HG02884 (cell line): ENCODE results near the gene STAB1.
A peak's percentile ranks its signal among the peaks of the same experiment; 100 is the strongest.

Source experiments
- ATAC-seq: cut with Tn5 transposase; IDR thresholded peaks from one replicate; pipeline ENCODE4 v1.9.1; 2021; ENCODE audit warnings: mild to moderate bottlenecking, moderate library complexity; ENCODE audit not compliant: unreplicated experiment

STAB1 gene

DNA sequence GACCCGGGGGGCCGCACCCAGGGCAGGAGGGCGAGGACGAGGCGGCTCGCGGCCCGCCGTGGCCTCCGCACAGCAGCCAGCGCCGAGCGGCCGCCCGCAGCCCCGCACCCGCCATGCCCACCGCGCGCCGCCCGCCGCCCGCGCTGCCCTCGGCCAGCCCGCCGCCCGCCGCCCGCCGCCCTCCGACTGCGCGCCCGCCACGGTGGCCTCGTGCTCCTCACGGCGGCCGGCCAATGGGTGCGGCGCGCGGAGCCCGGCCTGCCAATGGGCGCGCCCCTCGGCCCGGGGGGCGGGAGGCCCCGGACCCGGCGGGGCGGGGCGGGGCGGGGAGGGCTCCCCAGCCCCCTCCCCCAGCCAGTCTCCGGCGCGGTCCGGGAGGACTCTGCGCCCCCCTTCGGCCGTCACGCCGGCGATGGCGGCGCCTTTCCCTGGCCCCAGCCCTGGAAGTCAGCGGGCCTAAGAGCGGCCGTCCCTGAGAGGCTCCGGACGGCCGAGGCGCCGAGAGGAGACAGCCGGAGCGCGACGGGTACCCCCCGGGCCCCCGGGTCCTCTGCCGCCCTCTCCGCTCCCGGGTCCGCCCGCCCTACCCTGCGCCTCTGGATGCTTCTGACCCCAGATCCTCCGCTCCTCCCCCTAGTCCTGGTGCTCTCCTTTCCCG lies 38.6 kb downstream of the STAB1 start, which contains the start of gene NT5DC2:
TSS of gene NT5DC2 (minus strand) at position 235 of the 658 bp plus-strand sequence. CDS start at position 115, 120 bp downstream.
- no peak for ATAC-seq

DNA sequence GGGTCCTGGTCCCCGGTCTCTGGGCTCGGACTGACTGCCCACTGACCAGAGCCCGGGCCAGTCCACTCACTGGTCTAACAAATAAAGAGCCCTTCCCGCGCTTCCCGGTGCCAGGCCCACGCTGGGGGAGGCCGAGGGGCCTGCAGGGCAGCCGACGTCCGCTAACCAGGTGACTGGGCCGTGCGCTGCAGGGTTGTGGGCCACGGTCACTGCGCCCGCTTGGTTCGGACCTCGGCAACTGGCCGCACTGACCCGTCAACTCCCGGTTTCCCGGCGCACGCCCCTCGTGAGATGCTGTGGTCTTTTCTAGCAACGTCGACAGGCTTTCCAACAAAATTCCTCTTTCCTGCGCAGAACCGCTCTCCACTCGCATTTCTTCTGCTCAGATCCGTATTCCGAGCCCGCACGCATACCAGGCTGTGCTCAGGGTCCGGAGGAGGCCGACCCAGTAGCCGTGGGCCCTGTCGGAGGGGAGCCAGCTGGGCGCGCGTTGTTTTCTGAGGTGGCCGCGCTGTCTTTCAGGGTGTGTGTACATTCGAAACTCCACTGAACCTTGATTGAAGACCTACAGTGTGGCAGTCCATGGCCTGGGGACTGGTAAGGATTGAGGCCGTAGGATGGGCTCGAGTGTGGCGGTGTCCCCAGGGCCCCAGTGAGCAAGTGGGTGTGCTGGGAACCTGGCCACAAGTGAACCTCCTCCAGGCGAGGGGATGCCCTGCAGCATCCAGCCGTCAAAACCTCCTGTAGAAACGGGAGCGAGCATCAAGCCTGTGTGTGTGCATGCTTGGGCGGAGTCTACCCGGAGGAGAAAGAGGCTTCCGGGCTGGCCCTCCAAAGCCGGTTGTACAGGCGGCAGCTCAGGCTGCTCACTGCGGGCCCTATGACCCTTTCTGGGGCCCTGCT lies 39.4 kb downstream of the STAB1 start:
- no peak for ATAC-seq

DNA sequence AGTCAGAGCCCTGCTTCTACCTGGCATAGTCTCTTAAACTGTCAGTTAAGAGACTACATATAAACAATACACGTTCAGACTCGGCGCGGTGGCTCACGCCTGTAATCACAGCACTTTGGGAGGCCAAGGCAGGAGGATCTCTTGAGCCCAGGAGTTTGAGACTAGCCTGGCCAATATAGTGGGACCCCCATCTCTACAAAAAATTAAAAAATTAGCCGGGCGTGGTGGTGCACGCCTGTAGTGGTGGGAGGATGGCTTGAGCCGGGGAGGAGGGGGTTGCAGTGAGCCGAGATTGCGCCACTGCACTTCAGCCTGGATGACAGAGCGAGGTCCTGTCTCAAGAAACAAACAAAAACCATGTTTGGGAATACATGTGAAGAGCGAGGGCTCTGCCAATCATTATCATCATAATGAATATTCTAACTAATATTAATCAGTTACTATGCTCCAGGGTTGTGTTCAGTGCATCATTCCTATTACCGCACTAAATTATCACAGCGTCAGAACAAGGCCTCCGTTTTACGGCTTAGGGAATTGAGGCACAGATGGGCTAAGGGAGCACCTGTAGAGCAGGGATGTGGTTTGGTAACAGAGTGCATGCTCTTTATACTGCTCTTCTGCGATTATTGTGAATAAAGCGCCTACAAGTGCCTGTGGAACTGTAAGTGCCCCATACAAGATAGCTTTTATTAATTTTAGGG lies 40.4 kb downstream of the STAB1 start:
- ATAC-seq, result no peak

DNA sequence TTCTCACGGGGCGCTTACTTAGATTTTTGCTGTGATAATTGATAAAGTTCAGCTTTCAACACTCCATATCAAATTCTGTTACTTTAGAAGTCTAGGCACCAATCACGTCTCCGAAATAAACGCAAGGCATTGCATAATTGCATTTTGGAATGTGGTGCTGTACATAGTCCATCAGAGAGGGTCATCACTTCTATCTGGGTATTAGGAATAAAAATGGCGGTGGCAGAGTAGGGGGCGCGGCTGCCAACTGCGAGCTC lies 40.9 kb downstream of the STAB1 start:
- ATAC-seq, result no peak

DNA sequence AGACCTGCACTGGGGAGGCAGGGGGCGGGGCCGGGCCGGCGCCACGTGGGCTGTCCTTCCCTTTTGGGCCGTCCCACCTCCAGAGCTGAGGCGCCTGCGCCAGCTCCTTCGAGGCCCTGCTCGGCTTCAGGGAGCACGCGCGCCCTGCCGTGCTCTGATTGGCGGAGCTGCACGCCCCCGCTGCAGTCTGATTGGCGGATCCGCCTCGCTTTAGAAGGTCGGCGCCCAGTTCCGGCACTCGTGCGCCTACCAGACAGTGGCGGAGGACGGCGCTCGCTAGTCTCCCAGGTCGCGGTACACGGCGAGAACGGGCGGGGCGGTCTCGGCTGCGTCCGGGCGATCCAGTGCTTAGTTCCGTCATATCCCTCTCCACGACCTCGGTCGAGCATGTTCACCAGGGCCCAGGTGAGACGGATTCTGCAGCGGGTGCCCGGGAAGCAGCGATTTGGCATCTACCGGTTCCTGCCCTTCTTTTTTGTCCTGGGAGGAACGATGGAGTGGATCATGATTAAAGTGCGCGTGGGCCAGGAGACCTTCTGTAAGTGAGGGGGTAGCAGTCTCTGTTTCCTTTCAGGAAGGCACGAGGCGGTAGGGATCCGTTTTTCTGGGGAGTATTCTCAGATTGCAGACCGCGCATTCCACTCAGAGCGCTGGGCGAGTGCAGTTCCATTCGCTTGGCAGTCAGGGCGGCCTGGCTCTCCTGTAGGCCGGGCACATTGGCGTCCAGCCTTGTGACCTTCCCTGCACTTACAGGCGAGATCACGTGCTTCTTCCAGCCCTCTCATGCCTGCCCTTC lies 41.4 kb downstream of the STAB1 start, which contains the start of gene UQCC5:
TSS of gene UQCC5 (plus strand) at position 237 of the 796 bp plus-strand sequence. CDS start at position 388, 151 bp downstream.
- peak; percentile 80 for ATAC-seq

DNA sequence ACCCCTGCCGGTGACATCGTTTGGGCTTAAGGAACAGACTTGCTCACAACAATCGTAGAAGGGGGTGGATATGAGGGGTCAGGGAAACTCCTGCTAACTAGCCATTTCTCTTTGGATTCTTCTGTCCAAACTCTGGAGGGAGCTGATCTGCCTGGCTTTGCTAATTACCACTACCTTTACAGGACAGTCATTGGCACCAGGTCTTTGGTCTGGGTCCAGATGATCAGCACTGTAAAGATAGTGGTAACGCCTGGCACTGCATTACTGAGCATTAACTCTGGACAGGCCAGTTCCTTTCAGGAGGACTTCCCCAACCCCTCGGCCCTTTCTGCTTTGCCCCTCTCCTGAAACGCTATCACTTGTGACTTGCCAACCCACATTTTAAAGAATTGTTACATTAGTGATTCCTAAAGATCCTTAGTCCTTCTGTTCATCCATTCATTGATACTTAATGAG lies 42.1 kb downstream of the STAB1 start:
- ATAC-seq, result no peak

DNA sequence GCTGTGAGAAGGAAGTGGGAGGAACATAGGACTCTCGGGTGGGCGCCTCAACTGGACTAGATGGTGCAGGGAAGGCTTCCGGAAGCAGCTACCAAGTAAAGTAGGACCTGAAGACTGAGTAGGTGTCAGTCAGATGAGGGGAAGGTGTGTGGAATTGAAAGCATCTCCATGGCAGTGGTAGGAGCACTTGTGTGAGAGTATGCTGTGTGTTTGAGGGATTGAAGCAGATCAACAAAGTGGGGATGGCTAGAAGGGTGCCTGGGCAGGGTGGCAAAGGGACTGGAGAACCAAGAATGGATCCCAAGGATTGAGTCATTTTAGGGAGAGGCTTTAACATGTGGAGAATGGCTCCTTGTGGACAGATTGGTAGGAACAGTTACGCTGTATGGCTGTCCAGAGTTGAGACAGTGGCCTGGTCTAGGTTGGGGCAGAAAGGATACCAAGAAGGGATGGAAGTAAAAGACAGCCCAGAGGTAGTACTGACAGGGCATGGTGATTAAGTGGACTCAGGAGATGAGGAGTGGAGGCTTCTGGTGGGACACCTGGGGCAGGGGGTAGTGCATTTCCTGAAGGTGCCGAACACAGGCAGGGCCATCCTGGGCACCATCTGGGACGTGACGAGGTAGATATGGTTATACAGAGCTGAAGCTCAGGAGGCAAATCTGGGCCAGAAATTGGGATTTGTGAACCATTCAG lies 42.7 kb downstream of the STAB1 start:
- ATAC-seq, result no peak

DNA sequence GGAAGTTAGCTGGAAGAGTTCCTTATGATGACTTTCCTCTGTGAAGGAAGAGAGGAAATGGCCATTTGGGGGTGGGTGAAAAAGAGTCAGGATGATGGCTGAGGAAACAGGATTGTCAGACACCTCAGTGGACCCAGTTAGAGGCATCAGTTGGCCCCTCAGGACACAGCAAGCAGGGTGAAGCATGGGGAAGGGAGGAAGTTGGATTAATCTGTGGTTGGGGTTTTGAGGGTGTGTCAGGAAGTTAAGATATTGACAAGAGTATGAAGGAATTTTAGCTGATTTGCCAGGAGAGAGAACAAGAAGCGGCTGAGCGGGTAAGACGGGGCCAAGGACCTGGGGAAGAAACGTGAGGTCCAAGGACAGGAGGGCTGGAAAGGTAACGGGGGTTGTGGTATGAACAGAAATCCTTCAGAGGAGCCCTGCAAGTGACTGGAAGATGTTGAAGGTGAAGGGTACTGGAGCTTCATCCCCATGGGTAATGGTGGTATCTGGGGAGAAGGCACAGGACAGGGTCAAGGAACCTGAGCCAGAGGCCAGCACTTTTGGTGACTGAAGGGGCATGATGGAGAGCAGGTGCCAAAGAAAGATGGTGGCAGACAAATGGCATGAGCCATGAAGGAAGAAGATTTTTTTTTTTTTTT lies 44.0 kb downstream of the STAB1 start:
- no peak for ATAC-seq

DNA sequence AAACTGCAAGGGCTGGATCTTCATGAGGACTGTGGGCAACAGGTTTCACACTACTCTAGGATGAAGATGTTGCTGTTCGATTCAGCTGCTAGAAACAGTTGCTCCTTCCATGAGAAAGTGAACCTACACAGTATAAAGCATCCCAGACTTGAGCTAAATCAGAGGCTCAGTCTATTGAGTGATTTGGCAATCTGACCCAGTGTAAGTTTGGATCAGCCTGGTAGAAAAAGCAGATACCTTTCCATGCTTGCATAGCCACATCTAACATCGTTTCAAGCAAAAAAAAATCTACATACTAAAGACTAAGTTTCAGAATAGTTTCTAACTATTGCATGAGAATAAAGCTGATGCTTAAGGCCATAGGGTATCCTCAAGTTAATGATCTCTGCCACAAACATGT lies 45.9 kb downstream of the STAB1 start:
- ATAC-seq, result no peak

DNA sequence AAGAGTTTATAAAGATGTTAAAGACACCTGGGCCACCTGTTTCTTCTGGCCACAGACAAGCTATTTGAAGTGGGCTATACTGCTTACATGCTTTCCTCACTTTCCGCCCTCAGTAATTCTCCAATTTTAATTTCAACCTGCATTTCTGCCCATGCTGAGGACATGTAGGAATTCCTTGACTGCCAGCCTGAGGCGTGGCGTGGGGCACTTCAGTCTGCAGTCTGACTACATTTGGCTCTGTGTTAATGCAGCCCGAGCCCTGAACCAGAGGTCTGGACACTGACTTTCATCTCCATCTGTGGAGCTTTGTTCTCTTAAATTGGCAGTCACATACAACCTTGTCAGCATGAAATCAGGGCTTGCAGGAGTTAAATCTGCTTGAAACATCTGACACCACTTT lies 49.8 kb downstream of the STAB1 start:
- ATAC-seq, result no peak

DNA sequence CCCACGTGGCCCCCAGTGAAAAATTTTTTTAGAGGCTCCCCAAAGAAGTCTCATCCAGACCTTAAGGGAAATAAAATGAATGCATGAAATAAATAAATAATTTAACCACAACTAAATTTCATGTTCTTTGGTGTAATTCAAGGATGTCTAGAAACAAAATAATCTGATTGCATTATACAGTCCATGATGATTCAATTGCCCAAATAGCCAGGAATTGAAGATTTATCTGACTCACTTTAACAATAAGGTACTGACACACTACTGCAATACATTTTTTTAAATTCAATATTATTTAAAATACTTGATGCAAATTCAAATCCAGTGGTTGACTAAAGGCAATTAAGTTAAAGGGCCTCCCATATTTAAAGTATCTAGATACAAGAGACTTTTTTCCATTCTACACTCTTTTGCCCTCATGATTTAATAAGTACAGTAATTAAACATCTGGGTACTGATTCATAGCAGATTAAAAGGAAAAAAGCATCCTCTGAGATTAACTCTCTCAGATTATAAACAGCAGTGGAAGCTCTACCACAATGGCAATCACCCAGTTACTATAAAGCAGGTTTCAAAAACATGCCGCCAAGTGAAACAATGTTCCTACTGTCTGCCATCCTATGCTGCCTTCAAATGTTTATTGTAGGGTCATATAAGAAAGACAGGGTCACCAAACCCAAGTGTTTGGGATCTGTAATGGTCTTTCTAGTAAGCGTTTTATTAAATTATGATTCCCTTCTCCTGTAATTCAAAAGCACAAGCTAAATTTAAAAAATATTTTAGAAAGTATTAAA lies 51.2 kb downstream of the STAB1 start:
- no peak for ATAC-seq

DNA sequence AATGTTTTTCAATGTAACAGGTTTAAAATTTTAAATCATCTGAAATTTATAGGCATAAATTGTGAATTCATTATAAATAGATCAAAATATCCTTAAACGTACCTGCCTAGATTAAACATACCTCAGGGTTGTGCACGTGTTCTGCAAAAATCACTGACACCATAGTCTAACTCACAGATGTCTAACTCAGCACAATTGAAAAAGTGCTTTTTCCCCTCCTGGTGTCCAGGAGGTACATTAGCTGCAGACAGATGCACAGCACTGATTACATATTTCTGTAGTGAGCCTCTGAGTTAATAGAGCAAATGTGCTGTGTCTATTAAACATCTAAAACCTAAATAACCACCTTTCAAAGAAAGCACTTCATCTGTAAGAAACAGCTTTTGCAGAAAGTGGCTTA lies 52.0 kb downstream of the STAB1 start:
- ATAC-seq, result no peak

DNA sequence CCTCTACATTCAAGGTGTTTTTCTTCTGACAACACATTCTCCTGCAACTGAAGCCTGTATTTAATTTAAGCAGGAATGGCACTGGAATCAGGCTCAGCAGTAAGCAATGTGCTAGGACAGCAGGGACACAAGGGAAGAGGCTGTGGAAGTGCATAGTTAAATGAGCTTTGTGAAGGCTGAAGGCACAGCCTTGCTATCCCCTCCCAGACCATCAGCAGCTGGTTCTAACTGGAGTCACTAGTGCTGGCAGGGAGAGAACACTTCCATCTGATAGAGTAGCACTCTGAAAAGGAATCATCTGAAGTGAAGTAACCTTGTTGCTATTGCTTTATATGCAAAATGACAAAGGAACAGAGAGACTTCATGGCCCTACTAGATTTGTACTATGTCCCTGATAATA lies 56.0 kb downstream of the STAB1 start:
- ATAC-seq, result no peak

DNA sequence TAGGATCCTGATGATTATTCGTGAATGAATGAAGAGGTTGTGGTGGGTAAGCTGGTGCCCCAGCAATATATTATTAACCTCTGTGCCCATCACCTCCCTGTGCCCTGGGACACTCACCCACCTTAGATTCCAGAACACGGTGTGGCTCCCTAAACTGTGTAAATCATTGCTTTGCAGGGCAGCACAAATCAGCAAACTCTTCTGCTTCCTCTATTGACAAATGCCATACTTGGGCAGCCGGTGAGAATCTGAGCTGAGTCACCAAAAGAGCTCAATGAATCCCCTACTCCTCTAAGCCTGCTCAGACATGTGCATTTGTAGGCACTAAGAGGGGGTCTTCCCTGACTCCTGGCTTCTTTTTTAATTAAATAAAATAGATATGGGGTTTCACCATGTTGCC lies 57.0 kb downstream of the STAB1 start:
- no peak for ATAC-seq

DNA sequence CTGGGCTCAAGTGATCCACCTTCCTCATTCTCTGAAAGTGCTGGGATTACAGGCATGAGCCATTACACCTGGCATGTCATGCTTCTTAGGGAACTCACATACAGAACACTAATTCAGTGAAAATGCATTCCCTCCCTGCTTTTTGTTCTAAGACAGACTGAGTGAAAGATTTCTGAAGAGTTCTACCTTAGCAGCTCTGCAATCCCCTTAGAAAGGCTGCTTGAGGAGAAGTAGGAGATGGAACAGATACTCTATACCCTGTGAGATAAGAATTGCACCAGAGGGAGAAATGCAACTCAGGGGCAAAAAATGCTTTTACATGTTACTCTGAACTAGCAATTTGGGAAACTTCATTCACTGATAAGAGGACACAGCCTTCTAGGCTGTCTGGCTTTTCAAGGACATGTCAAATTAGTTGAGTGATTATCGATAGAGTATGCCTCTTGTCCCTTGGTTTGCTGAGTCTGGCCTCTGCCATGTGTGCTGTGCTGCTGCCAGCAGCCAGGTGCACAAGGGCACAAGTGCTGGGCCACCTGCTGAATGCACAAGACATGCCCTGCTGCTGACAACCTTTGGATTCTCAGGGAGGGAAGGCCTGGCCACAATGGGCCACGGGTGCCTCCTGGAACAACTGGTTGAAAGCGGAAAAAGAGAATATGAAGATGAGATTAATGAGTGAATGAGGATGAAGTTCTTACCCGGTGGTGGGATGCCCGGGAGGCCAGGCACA lies 59.1 kb downstream of the STAB1 start:
- ATAC-seq, result no peak

DNA sequence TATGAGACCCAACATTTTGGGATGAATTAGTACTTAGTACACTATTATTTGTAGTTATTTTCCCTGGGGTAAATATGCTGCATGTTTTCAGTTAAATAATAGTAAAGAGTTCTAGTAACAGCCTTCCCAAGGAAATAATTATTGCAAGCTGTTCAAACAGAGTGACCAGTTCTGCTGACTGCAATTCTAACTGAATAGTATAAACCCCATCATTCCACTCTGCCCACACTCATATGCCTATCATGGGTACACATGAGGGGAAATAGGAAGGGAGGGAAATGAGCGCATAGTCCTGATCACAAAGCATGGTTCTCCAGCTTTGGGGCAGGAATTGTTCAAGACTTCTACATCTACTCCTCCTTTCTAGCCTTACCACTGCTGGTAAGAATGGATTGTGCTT lies 59.9 kb downstream of the STAB1 start:
- no peak for ATAC-seq

DNA sequence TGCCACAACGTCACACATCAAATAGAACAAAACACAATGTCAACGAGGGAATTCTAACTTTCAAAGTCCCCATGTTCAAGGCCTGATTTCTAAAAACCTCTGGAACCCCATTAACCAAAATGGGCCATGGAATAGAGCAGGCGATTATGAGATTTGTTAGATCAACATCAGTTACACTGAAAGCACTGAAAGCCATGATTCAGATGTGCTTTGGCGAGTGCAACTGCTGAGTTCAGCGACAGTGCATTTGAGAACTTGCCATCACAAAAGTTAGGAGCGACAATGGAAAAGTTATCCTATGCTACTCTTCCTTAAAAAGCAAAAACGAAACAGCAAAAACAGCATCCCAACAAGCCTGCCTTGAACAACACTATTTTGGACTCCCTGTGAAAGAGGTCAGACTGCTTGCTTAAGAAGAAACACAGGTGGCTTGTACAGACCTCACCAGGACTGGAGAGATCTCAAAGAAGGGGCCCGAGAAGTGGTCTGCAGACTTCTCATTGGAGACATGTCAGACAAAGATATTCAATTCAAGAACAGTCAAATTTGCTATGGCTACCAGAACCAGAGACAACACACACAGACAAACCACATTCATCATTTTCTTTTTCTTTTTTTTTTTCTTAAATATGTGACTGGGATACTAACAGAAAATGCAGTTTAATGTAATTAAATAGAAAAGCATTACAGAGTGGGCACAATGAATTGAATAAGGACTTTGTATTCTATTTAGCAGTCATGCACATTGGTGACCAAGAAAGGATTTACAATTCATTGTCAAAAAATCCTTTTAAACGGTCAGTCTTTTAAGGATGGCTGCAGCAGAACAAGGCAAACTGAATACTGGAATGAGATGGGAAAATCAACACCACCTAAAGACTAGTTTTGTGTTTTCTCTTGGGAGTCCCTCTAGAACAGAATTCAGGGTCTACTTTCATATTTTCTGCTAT lies 62.1 kb downstream of the STAB1 start:
- no peak for ATAC-seq
